Peyer's patch (tissue), 4 donors: Measurements from ENCODE around the gene PPP1R9B.

Experiments used
- POLR2A ChIP-seq, 2 donors: fragments of 450-650 bp; IDR thresholded peaks; one replicate each; pipeline ENCODE4 v1.5.1; 2017; ENCODE audit warnings: antibody characterized with exemption in 2 of 2, mild to moderate bottlenecking in 2 of 2, moderate library complexity in 2 of 2
- TF ChIP-seq, protein P1 (sequence below), 6 experiments: fragments of 450-650 bp in 4 of 6; fragments of 200-600 bp in 2 of 6; sonication (generic) in 1 of 6; IDR thresholded peaks; one replicate each; pipeline ENCODE4 v1.5.1; 2017 to 2019; ENCODE audit warnings: antibody characterized with exemption in 6 of 6, mild to moderate bottlenecking in 3 of 6, moderate library complexity in 1 of 6

DNA sequence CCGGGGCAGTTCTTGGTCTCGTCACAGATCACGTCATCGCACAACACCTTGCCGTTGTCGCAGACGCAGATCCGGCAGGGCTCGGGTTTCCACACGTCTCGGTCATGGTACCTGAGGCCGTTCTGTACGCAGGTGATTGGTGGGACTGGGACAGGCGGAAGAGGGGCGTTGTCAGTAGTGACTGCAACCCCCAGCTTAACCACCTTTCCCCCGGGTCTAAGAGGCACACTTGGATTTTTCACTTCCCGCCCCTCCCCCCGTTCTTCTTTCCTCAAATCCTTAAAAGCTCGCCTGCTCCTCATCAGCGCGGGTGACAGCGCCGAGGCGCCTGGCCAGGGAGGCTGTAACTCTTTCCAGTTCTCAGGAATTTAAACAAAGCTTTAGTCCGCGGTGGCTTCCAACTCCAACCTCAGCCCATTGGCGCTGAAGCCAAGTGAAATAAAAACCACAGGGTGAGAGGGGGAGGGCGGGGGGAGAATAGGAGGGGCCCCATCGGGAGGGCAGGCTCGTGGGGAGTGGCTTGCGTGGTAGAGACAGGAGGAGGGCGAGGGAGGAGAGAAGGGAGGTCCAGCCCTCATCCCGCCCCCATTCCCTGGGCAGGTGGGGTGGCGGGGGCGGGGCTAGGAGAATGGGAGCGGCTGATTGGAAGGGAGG, 49.5 kb upstream of the PPP1R9B start:
- no peak for TF ChIP-seq POLR2A (IDR thresholded peaks at IDR 0.05)
- TF ChIP-seq, protein P1, sequence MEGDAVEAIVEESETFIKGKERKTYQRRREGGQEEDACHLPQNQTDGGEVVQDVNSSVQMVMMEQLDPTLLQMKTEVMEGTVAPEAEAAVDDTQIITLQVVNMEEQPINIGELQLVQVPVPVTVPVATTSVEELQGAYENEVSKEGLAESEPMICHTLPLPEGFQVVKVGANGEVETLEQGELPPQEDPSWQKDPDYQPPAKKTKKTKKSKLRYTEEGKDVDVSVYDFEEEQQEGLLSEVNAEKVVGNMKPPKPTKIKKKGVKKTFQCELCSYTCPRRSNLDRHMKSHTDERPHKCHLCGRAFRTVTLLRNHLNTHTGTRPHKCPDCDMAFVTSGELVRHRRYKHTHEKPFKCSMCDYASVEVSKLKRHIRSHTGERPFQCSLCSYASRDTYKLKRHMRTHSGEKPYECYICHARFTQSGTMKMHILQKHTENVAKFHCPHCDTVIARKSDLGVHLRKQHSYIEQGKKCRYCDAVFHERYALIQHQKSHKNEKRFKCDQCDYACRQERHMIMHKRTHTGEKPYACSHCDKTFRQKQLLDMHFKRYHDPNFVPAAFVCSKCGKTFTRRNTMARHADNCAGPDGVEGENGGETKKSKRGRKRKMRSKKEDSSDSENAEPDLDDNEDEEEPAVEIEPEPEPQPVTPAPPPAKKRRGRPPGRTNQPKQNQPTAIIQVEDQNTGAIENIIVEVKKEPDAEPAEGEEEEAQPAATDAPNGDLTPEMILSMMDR (IDR thresholded peaks at IDR 0.05), result no peak
